Stimulated activated CD8-positive, alpha-beta memory T cell treated with anti-CD3 and anti-CD28 coated beads, Interleukin-4, amount 100 ng/mL, for 4 hours (primary cell): Measurements from ENCODE around the gene ZNF536.
"Not testable (repeated sequence)": the region's sequence is repeated elsewhere in the genome, so short reads cannot be mapped to it uniquely, and the experiment has no call there.

Experiments
- DNase-seq, 2 donors: peaks; one replicate each; pipeline ENCODE4 v3.0.0-alpha.2; 2020; ENCODE audit warnings: low read depth in 2 of 2, low spot score in 1 of 2

The ZNF536 gene

DNA sequence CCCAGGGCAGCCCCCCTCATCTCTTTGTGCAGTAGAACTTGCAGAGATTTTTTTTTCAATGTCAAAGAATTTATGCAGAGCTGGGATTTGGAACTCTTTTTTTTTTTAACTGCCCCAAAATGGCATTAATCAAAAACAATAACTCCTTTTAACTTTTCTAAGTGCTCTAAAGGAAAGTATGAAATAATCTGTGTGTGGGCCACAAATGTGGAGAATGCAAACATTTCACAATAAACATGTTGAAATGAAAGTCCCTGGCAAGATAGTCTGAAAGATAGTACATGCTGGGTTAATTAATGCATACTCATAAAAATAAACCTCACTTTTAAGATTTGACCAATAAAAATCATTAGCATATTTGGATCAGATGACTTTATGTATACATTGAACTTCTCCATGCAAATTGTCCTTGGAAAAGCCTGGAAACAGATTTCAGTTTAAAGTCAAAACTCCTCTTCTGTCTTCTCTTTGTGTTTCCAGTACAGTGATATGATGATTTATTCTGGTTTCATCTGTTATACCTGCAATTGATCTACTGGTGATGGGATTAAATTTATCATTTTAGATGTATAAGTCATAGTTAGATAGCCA is 30.5 kb upstream of the ZNF536 start:
- DNase-seq, result no peak

- no peak for DNase-seq
Measured at GRCh38 chr19:30342901-30343300, 29.3 kb upstream of the ZNF536 start.

- DNase-seq, result no peak
Measured at GRCh38 chr19:30344446-30345425, 27.4 kb upstream of the ZNF536 start.

DNA sequence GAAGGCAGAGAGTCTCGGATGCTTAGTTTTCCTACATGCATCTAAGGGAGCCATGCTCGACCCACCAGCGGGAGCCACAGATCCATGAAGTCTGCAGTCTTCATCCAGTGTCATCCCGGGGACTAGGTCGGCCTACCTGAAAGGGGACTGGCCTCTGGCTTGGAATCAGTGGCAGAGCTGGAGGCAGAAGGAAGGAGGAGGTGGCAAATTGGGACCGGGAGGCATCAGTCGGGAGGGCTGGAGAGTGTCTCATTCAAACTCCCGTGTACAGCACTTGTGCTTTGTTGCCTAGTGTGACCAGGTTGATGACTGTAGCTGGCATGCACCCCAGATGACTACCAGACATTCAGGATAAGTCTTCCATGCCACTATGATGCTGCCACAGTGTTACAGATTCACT is 26.5 kb upstream of the ZNF536 start:
- no peak for DNase-seq

DNA sequence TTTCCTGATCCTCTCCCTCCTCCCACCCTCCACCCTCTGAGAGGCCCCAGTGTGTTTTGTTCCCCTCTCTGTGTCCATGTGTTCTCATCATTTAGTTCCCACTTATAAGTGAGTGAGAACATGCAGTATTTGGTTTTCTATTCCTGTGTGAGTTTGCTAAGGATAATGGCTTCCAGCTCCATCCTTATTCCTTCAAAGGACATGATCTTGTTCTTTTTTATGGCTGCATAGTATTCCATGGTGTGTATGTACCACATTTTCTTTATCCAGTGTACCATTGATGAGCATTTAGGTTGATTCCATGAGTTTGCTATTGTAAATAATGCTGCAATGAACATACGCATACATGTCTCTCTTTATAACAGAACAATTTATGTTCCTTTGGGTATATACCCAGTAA is 25.7 kb upstream of the ZNF536 start:
- DNase-seq, result not testable (repeated sequence)

- no peak for DNase-seq
Measured at GRCh38 chr19:30349131-30349730, 23.0 kb upstream of the ZNF536 start.

DNA sequence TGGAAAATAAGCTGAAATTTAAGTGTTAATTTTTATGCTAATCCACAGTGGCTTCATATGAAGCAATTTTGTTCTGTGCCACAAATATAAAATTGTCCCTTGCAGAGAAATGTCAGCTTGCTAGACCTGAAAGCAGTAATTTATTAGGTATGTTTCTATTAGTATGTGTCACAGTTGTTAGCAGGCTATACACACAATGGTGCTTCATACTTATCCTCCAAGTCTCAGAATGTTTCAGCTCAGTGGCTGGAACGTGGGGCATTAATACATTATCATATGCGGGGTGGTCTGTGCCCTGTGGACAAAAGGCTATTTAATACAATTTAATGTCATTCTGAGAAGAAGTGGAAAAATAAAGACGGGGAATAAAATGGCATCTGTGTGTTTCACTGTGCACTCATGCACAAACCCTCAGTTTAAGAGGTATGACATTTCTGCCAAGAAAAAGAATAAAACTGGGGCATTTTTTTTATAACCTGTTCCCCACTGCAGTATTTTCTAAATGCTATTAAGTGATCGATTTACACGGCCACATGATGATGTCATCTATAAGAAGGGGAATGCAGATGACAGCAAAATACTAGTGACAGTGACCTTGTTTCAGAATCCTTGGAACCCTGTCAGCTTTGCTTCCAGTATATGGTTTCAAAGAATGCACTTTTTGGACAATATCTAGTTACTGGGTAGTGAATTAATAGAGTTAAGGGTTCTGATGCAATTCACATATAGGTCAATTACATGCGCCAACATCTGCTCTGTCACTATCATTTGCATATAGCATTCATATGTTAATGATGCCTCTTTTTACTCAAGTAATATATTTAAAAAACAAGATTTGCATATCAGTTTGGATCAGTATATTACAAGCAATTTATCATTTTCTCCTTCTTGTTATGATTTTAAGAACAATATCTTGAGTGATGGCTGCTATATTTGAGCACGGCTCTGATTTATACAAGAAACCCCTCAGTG is 21.2 kb upstream of the ZNF536 start:
- no peak for DNase-seq

GRCh38 chr19:30351774-30352173 is 20.4 kb upstream of the ZNF536 start:
- no peak for DNase-seq

DNA sequence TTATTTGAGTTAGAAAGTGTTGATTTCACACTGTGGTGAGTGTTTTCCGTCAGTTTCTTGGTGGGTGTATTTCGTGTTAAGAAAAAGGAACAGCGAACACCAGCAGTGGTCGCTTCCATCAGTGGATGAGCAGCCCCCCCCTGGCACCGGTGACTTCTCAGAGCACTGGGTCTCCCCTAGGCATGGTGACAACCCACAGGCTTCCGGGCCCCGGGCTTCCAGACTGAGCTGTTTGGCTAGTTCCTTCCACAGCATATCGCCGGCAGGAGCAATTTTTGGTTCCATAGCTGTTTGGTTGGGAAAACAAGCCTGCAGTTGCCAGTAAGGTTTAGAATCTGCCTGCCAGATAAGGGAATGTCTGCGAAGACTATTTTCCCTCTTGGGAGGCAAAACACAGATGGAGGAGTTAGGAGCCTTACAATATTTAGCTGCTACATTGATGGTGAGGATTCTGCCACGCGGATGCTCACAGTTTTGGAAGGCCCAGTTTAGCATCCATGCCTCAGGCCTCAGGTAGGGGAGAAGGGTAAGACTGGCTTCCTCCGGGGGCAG is 18.7 kb upstream of the ZNF536 start:
- no peak for DNase-seq

- no peak for DNase-seq
Measured at GRCh38 chr19:30355586-30355985, 16.6 kb upstream of the ZNF536 start.

GRCh38 chr19:30356951-30357579 is 15.1 kb upstream of the ZNF536 start:
- DNase-seq, result no peak

DNA sequence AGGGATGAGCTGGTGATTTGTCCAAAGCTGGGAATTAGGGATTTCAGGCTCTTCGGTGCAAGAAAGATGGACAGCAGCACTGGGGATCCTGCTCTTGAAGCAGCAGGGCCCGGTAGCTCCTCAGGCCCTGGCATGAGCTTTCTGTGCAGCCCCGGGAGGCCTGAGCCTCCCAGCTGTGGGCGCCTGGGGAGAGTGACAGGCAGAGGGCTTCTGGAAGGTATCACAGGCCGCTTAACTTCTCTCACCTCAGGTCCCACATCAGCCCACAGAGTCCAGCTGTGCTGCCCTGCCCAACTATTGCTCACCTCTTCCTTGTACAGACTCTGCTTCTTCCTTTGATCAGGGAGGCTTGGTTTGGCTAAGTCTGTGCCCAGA is 14.6 kb upstream of the ZNF536 start:
- no peak for DNase-seq

DNA sequence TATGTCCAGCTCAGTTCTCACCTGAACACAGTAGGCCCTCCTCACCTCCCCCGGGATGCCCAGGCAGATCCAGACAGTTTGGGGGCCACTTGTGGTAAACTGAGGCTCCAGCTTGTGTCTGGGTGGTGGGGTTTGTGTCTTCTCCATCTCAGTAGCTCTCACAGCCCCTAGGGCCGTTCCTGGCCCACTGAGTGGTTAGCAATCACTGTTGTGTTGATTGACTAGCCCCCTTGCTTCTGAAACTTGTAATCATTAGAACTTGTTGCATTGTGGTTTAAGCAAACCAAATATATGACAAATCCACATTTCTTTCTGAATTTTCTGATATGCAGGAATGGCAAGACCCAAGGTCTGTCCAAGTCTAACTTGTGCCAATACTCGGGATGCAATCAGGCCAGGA is 13.9 kb upstream of the ZNF536 start:
- DNase-seq, result no peak

DNA sequence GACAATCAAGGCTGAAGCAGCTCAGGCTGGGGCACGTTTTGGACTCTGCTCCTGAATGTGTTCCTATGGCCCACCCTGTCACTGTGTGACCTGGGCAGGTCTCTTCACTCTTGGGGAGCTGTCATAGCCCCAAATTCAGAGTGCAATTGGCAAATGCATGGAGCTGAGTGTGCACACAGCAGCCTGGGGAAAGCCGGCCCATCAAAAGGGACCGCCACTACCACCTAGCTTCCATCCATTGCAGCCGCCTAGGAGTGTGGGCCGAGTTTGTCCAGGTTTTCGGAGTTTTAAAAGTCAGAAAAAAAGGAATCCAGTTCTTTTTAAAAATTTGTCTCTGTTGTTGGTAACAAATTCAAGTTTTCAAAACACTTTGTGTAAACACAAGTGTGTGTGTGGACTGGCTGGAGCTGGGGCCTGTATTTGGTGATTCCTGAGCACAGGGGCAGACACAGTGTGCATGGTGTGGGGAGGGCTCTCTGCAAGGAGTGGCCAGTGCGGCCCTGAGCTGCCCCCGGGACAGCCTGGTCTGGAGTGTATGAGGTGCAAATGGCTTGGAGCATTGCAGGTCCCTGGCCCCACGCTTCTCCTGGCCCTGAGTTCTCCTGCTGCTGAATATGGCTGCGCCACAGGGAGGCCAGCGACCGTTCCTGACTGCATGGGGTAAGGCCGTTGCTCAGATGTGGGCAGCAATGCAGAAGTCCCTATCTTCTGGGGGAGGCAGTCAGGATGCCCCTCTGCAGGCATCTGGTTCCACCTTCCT is 13.2 kb upstream of the ZNF536 start:
- no peak for DNase-seq

GRCh38 chr19:30359936-30360335 is 12.2 kb upstream of the ZNF536 start:
- no peak for DNase-seq

- no peak for DNase-seq
Measured at GRCh38 chr19:30360376-30361106, 11.6 kb upstream of the ZNF536 start.

DNA sequence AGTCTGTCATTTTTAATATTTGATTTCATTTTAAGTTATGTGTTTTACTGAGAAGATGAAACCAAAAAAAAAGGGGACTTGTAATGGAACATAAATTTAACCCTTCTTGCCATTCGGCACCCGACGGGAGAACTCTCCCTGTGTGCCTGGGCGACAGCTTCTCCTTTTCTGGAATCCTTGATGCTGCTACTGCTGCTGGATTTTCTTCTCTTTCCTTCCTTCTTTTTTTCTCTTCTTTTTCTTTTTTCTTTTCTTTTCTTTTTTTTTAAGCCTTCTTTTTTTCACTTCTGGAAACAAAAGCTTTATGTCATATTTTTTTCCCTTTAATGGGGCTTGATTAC is 11.1 kb upstream of the ZNF536 start:
- DNase-seq, result no peak

GRCh38 chr19:30361721-30362120 is 10.5 kb upstream of the ZNF536 start:
- no peak for DNase-seq

DNA sequence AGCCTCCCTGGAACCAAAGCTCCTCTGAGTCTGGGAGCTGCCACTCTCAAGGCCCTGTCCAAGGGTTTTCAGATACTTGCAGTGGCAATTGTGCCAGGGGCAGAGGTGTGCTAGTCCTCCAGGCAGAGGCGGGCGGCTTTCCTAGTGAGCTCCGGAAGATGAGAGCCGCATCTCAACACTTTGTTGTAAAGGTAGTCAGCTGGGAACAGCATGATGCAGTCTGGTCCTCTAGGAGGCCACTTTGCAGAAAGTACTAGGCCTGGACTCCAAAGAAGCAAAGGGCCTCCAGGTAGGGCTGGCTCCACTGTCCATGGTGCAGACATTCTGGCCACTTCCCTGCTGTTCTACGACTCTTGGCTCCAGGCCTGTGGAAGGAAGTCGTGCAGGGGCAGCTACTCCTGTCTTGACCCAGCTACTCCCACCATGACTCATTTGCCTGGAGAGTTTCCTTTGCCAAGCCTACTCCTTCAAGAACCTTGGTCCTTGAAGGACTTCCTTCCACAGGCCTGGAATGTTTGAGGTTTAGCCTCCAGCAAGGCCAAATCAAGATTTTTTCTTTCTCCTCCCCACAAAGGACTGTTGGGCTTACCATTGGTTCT is 9.9 kb upstream of the ZNF536 start:
- DNase-seq, result no peak
